ENCODE data around the gene DRD3. TPM values are rescaled to one million over a fixed set of nuclear protein-coding genes. Genes with fewer than 3 reads are reported as not detected.
A peak's percentile ranks its signal among the peaks of the same experiment; 100 is the strongest.

The DRD3 gene
- total and polyA plus RNA-seq, 2 experiments from 2014 or later, result 0.21 to 0.65 TPM

DNA sequence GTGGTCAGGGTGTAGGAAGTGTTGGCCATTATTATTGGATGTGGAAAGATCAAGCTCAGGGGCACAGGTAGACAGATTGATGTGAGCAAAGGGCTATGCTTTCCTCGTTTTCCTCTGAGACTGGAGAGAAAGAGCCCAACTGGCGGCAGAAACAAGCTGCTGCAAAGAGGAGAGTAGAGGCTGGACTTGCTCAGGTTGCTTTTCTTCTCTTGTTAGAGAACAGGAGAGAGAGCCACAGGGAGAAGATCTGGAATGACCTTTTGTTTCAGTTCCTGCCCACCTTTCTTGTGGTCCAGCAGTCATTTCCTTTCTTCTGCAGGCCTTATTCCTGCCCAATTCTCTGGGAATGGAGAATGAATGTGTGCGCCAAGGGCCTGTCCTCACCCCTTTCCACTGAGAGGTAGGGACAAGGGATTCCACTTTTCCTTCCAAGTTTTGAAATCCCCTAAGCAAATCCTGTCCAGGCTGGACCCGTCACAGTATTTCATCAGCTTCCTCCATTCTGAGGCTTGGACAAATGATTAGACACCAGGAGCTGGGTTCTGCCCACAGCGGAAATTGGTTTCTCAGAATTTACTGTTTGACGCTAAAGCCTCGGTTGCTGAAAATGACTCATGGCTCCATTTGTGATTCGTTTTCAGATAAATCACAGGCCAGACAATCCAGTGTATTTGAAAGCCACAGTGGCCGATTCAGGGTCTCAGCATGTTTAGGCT is 42.5 kb upstream of the DRD3 start (continued):
- TF ChIP-seq, protein P1, sequence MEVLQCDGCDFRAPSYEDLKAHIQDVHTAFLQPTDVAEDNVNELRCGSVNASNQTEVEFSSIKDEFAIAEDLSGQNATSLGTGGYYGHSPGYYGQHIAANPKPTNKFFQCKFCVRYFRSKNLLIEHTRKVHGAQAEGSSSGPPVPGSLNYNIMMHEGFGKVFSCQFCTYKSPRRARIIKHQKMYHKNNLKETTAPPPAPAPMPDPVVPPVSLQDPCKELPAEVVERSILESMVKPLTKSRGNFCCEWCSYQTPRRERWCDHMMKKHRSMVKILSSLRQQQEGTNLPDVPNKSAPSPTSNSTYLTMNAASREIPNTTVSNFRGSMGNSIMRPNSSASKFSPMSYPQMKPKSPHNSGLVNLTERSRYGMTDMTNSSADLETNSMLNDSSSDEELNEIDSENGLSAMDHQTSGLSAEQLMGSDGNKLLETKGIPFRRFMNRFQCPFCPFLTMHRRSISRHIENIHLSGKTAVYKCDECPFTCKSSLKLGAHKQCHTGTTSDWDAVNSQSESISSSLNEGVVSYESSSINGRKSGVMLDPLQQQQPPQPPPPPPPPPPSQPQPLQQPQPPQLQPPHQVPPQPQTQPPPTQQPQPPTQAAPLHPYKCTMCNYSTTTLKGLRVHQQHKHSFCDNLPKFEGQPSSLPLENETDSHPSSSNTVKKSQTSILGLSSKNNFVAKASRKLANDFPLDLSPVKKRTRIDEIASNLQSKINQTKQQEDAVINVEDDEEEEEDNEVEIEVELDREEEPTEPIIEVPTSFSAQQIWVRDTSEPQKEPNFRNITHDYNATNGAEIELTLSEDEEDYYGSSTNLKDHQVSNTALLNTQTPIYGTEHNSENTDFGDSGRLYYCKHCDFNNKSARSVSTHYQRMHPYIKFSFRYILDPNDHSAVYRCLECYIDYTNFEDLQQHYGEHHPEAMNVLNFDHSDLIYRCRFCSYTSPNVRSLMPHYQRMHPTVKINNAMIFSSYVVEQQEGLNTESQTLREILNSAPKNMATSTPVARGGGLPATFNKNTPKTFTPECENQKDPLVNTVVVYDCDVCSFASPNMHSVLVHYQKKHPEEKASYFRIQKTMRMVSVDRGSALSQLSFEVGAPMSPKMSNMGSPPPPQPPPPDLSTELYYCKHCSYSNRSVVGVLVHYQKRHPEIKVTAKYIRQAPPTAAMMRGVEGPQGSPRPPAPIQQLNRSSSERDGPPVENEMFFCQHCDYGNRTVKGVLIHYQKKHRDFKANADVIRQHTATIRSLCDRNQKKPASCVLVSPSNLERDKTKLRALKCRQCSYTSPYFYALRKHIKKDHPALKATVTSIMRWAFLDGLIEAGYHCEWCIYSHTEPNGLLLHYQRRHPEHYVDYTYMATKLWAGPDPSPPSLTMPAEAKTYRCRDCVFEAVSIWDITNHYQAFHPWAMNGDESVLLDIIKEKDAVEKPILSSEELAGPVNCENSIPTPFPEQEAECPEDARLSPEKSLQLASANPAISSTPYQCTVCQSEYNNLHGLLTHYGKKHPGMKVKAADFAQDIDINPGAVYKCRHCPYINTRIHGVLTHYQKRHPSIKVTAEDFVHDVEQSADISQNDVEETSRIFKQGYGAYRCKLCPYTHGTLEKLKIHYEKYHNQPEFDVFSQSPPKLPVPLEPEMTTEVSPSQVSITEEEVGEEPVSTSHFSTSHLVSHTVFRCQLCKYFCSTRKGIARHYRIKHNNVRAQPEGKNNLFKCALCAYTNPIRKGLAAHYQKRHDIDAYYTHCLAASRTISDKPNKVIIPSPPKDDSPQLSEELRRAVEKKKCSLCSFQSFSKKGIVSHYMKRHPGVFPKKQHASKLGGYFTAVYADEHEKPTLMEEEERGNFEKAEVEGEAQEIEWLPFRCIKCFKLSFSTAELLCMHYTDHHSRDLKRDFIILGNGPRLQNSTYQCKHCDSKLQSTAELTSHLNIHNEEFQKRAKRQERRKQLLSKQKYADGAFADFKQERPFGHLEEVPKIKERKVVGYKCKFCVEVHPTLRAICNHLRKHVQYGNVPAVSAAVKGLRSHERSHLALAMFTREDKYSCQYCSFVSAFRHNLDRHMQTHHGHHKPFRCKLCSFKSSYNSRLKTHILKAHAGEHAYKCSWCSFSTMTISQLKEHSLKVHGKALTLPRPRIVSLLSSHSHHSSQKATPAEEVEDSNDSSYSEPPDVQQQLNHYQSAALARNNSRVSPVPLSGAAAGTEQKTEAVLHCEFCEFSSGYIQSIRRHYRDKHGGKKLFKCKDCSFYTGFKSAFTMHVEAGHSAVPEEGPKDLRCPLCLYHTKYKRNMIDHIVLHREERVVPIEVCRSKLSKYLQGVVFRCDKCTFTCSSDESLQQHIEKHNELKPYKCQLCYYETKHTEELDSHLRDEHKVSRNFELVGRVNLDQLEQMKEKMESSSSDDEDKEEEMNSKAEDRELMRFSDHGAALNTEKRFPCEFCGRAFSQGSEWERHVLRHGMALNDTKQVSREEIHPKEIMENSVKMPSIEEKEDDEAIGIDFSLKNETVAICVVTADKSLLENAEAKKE (CRISPR knock-in tag; IDR thresholded peaks at IDR 0.05), result no peak

DNA sequence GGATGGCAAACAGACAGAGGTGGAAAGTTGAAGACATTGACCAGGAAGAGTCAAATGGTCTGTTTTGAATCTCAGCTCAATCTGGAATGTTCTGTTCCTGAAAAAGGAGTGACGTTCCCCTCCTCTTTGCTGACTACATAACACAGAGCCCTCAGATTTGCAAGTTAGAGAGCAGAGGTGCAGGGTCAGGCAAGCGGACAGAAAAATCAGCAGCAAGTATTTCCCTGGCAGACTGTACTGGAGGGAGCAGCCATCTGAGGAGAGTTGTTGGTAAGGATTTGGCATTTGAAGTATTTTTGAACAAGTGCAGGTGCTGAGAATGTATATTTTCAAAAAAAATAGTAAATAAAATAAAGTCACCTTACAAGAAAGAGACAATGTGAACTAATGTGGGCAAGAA is 40.9 kb upstream of the DRD3 start:
- no peaks in the 10 kb centered on the region for H3K79me2 ChIP-seq (replicated peaks; ENCODE audit: insufficient read depth)
- Mint-ChIP-seq H3K27ac (no peak overlapping the region), H3K36me3 (ENCODE audit: low read depth) (peaks cover 6% of the 10 kb centered on the region), H3K27me3 (ENCODE audit: insufficient read depth, low read depth, poor library complexity) (peaks cover 11% of the 10 kb centered on the region), H3K4me1 (peaks cover 9% of the 10 kb centered on the region), H3K4me3 (no peak overlapping the region), H3K9me3 (peaks cover 6% of the 10 kb centered on the region)
- H3K27me3 ChIP-seq (ENCODE audit: insufficient read depth), result no peaks in the 10 kb centered on the region
- ATAC-seq (no peak), DNase-seq (ENCODE audit: low spot score) (no peak)
- peaks cover 26% of the 10 kb centered on the region for H3K9me2 ChIP-seq (ENCODE audit: insufficient read depth)
- no peak overlapping the region for H3K4me2 ChIP-seq
- H3K4me1 ChIP-seq (ENCODE audit: insufficient read depth), result peaks cover 25% of the 10 kb centered on the region
- no peaks in the 10 kb centered on the region; the same call in 1 of the 2 replicates for H3K36me3 ChIP-seq (ENCODE audit: insufficient read depth)
- H2AFZ ChIP-seq, result peak overlapping the region; percentile 87
- H3K27ac ChIP-seq (ENCODE audit: low read depth), result no peak overlapping the region
- peaks cover 5% of the 10 kb centered on the region for H3F3A ChIP-seq (replicated peaks; ENCODE audit: low read depth)
- H3K4me3 ChIP-seq, result no peak overlapping the region
- H4K20me1 ChIP-seq (replicated peaks; ENCODE audit: insufficient read depth), result no peaks in the 10 kb centered on the region
- TF ChIP-seq, protein P2, sequence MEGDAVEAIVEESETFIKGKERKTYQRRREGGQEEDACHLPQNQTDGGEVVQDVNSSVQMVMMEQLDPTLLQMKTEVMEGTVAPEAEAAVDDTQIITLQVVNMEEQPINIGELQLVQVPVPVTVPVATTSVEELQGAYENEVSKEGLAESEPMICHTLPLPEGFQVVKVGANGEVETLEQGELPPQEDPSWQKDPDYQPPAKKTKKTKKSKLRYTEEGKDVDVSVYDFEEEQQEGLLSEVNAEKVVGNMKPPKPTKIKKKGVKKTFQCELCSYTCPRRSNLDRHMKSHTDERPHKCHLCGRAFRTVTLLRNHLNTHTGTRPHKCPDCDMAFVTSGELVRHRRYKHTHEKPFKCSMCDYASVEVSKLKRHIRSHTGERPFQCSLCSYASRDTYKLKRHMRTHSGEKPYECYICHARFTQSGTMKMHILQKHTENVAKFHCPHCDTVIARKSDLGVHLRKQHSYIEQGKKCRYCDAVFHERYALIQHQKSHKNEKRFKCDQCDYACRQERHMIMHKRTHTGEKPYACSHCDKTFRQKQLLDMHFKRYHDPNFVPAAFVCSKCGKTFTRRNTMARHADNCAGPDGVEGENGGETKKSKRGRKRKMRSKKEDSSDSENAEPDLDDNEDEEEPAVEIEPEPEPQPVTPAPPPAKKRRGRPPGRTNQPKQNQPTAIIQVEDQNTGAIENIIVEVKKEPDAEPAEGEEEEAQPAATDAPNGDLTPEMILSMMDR (conservative IDR thresholded peaks at IDR 0.05; ENCODE audit: low read depth in 2 of 2), result no peak
- TF ChIP-seq POLR2AphosphoS5 (IDR thresholded peaks at IDR 0.05; ENCODE audit: low read depth), result no peak
- TF ChIP-seq, protein P1 (CRISPR knock-in tag; IDR thresholded peaks at IDR 0.05), result no peak
- no peak for TF ChIP-seq JUNB (IDR thresholded peaks at IDR 0.05; ENCODE audit: unreplicated experiment)
- TF ChIP-seq ZNF331 (CRISPR knock-in tag; IDR thresholded peaks at IDR 0.05; ENCODE audit: low read depth), result no peak
- TF ChIP-seq STAT1 (IDR thresholded peaks at IDR 0.05; ENCODE audit: unreplicated experiment), result no peak
